ENCODE results near the gene PMCH.
A peak's percentile ranks its signal among the peaks of the same experiment; 100 is the strongest.
"Not testable (repeated sequence)": the region's sequence is repeated elsewhere in the genome, so short reads cannot be mapped to it uniquely, and the experiment has no call there.

Gene PMCH

GRCh38 chr12:102174117-102174516 is 23.5 kb downstream of the PMCH start:
- H3K4me3 ChIP-seq (ENCODE audit: low read depth, low read length), result no peak overlapping the region
- no peak for TF ChIP-seq CTCF (IDR thresholded peaks at IDR 0.05; ENCODE audit: low read depth, low read length)

- H3K4me3 ChIP-seq (ENCODE audit: low read depth, low read length), result no peak overlapping the region
- TF ChIP-seq CTCF (IDR thresholded peaks at IDR 0.05; ENCODE audit: low read depth, low read length), result no peak
These were observed 25.2 kb downstream of the PMCH start for GRCh38 chr12:102172436-102172835.

GRCh38 chr12:102171951-102172350 is 25.7 kb downstream of the PMCH start:
- TF ChIP-seq CTCF (IDR thresholded peaks at IDR 0.05; ENCODE audit: low read depth, low read length), result no peak
- H3K4me3 ChIP-seq (ENCODE audit: low read depth, low read length), result no peak overlapping the region

GRCh38 chr12:102169922-102170621 is 27.6 kb downstream of the PMCH start:
- peak; percentile 54 for TF ChIP-seq CTCF (IDR thresholded peaks at IDR 0.05; ENCODE audit: low read depth, low read length)
- no peak overlapping the region for H3K4me3 ChIP-seq (ENCODE audit: low read depth, low read length)

- no peak overlapping the region for H3K4me3 ChIP-seq (ENCODE audit: low read depth, low read length)
- TF ChIP-seq CTCF (IDR thresholded peaks at IDR 0.05; ENCODE audit: low read depth, low read length), result no peak
These were observed 29.6 kb downstream of the PMCH start for GRCh38 chr12:102167821-102168604.

GRCh38 chr12:102163383-102163782 is 34.2 kb downstream of the PMCH start:
- H3K4me3 ChIP-seq (ENCODE audit: low read depth, low read length), result no peak overlapping the region
- TF ChIP-seq CTCF (IDR thresholded peaks at IDR 0.05; ENCODE audit: low read depth, low read length), result no peak

GRCh38 chr12:102155206-102155605 is 42.4 kb downstream of the PMCH start:
- not testable (repeated sequence) for H3K4me3 ChIP-seq (ENCODE audit: low read depth, low read length)

GRCh38 chr12:102147062-102147587 is 50.5 kb downstream of the PMCH start:
- not testable (repeated sequence) for H3K4me3 ChIP-seq (ENCODE audit: low read depth, low read length)
